Measurements from ENCODE around the gene ELL2.
A peak's percentile ranks its signal among the peaks of the same experiment; 100 is the strongest.

The ELL2 gene

DNA sequence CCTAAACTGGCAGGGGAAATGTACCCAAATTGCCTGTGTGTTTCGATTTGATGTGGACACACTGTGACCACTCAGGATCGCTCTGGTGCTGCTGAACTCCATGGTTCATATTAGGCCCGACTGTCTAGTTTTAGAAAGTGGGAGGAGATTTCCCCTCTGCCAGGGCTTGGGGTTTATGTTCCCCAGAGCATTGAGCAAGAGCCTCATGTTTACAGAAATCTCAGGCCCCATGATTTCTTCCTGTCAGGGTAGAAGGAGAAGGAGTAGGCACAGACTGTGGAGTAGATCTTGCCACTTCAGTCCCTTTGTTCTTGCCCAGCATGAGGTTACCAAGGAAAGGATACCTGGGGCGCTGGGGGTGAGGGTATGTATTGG, 98.3 kb downstream of the ELL2 start:
- DNase-seq (ENCODE audit: insufficient read length, low spot score) = no peak
- FAIRE-seq = no peak
- TF ChIP-seq TAF1 (IDR thresholded peaks at IDR 0.05; ENCODE audit: low read depth, low read length) (no peak), POLR2A (IDR thresholded peaks at IDR 0.05; ENCODE audit: low read depth, low read length) (no peak), POLR2AphosphoS5 (IDR thresholded peaks at IDR 0.05; ENCODE audit: low read depth, low read length) (no peak), SPI1 (IDR thresholded peaks at IDR 0.05; ENCODE audit: low read depth, low read length) (no peak), POU2F2 (IDR thresholded peaks at IDR 0.05; ENCODE audit: low read depth, low read length) (no peak), PAX5 (IDR thresholded peaks at IDR 0.05; ENCODE audit: insufficient read depth, low read length, severe bottlenecking) (no peak)

DNA sequence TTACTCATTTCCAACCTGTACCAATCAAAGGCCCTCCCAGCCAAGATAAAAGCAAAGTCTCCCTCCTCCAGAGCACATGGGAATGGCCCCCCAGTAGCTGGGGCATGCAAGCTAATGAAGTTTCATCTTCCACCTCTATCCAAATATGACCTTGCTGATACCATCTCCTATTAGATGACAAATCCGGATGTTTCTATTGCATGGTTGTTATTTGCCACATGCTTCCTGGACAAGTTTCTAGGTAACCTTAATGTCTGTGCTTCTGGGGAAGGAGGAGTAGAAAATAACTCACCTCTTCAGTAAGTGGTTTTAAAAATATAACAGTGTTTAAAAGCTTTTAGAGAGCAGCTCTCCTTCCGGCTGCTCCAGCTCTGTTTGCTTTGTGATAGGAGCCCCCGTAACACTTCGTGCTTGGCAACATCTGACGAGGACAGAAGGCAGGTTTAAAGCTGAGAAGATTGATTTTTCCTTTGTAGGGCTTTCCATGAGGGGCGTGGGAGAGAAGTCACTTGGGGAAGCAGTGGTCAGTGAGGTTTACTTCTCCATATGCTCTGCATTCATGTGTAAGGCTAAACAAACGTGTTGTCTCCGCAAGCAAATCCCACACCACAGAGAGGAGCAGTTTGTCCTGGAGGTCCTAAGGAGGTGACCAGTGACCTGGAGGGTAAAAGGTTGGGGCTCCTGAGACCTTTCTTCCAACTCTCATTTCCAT, 98.8 kb downstream of the ELL2 start:
- DNase-seq (ENCODE audit: insufficient read length, low spot score) (no peak), FAIRE-seq (no peak)
- TF ChIP-seq POU2F2 (IDR thresholded peaks at IDR 0.05; ENCODE audit: low read depth, low read length) (no peak), POLR2AphosphoS5 (IDR thresholded peaks at IDR 0.05; ENCODE audit: low read depth, low read length) (no peak), SPI1 (IDR thresholded peaks at IDR 0.05; ENCODE audit: low read depth, low read length) (no peak), TAF1 (IDR thresholded peaks at IDR 0.05; ENCODE audit: low read depth, low read length) (no peak), PAX5 (IDR thresholded peaks at IDR 0.05; ENCODE audit: insufficient read depth, low read length, severe bottlenecking) (no peak), POLR2A (IDR thresholded peaks at IDR 0.05; ENCODE audit: low read depth, low read length) (no peak)

DNA sequence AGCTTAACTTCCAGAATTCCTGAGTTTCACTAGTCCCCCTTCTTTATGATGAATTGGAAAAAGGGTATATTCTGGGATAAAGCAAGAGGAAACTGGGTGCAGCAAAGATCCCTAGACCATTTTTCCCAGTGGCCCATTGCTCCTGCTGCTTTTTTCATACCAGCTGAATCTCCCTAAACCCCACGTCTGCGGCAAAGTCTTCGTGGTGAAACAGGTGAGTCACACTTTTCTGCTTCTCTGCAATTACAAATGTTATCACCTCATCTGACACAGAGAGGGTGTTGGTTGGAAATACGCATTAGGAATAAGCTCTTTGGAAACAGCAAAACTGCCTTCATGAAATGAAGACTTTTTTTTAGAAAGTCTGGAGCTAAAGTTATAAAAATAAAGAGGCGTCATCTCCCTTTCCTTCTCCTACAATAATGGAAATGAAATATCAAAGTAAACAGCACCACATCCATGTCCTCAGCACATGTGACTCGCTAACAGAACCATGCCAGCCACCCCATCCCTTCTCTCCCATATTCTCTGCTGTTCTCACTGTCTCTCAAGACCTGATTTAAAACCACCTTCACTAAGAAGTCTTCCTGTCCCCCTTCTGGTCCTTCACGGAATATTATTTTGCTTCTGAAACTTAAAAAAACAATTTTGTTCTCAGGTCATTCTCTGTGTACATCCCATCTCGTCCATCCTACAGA, 99.6 kb downstream of the ELL2 start:
- FAIRE-seq (no peak), DNase-seq (ENCODE audit: insufficient read length, low spot score) (no peak)
- TF ChIP-seq POU2F2 (IDR thresholded peaks at IDR 0.05; ENCODE audit: low read depth, low read length) = no peak
- no peak for TF ChIP-seq POLR2A (IDR thresholded peaks at IDR 0.05; ENCODE audit: low read depth, low read length)
- TF ChIP-seq SPI1 (IDR thresholded peaks at IDR 0.05; ENCODE audit: low read depth, low read length) = no peak
- no peak for TF ChIP-seq TAF1 (IDR thresholded peaks at IDR 0.05; ENCODE audit: low read depth, low read length)
- TF ChIP-seq POLR2AphosphoS5 (IDR thresholded peaks at IDR 0.05; ENCODE audit: low read depth, low read length) = no peak
- TF ChIP-seq PAX5 (IDR thresholded peaks at IDR 0.05; ENCODE audit: insufficient read depth, low read length, severe bottlenecking) = no peak

DNA sequence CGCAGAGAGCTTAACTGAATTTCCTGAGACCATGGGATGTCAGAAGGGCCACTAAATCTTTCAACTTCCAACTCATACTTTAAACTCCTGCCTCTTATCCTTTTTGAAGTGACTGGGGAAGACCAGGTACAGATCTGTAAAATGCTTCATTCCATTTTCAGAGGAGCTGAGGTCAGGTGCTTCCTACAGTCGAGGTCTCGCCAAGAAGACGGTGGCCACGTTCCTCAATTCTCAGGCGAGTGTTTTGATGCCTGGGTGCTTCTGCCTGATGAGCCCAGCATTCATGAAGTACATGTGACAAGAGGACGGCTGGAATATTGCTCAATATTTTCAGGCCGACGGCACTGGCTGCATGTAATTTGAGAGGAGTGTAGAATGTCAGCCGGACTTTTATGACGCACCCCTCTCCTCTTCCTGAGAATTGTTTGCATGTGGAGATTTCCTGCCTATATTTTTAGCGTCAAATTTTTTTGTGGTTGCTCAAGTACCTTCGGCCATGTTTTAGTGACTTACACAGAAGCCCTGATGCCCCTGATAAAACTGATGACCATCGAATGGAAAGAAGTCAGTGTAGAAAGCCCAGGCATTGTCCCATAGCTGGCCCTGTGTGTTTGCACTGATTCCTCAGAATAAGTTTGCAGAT, 100.3 kb downstream of the ELL2 start:
- FAIRE-seq = peak; percentile 65

DNA sequence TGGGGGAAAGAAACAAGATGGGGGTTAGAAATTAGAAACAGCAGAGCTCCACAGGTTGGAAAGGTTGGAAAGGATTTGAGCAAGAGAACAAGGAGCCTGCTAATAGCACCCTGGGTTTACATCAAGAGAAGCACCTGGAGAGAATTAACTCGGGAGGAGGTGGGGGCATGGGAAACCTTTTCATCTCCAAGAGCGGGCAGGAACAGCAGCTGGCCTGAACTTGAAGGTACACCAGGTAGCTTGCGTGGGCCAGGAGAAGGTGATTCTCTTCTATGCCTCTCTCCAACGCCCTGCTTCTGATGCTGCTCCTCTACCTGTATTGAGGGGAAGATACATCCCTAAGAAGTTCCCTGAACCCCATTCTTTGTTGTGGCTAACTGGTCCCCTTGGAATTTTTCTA, 102.0 kb downstream of the ELL2 start:
- FAIRE-seq (no peak), DNase-seq (ENCODE audit: insufficient read length, low spot score) (no peak)

More for the DNA sequence above, 100.3 kb downstream of the ELL2 start:
- TF ChIP-seq POU2F2 (IDR thresholded peaks at IDR 0.05; ENCODE audit: low read depth, low read length) = no peak
- no peak for TF ChIP-seq POLR2AphosphoS5 (IDR thresholded peaks at IDR 0.05; ENCODE audit: low read depth, low read length)
- TF ChIP-seq SPI1 (IDR thresholded peaks at IDR 0.05; ENCODE audit: low read depth, low read length) = no peak
- no peak for TF ChIP-seq TAF1 (IDR thresholded peaks at IDR 0.05; ENCODE audit: low read depth, low read length)
- TF ChIP-seq POLR2A (IDR thresholded peaks at IDR 0.05; ENCODE audit: low read depth, low read length) = no peak
- no peak for DNase-seq (ENCODE audit: insufficient read length, low spot score)

DNA sequence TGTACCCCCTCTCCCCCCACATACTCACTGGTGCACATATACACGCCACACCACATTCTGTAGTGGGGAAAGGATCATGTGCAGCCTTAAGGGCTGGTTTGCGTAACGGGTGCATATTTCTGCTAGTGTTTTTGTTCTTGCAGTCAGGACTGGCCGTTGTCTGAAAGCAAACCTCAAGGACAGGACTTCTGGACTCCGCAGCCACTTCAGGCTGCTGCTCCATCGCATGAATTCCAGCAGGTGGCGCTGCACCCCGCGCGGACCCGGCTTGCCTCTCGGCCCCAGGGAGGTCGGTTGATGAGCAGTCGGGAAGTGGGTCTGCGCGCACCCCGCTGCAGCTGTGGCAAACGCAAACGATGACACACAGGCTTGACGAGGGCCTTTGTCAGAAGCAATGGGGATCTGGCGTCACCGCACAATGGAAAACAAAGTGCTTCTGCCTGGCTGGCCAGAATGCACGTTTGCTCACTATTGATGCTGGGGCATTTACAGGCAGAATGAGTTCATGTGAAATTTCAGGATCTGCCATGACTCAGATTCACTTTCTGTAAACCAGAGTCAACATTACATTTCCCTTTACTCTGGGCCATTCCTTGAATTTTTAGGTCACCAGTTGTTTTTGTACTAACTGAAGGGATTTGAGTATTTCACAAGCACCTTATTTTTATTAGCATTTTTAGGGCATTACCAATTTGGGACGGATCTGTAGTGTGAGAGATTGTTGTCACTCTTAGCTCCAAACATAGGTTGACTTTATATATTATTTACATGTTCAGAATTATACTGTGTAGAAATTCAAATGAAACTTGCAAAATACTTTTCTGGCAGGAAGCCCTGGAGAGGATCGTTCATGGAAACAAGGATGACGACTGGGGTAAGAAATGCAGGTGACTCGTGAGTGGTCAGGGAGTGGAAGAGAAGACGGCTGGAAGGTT, 102.7 kb downstream of the ELL2 start:
- DNase-seq (ENCODE audit: insufficient read length, low spot score) (peak; percentile 81), FAIRE-seq (peak; percentile 94)
- TF ChIP-seq POU2F2 (IDR thresholded peaks at IDR 0.05; ENCODE audit: low read depth, low read length) (peak; percentile 75), PAX5 (IDR thresholded peaks at IDR 0.05; ENCODE audit: insufficient read depth, low read length, severe bottlenecking) (no peak), POLR2A (IDR thresholded peaks at IDR 0.05; ENCODE audit: low read depth, low read length) (no peak), POLR2AphosphoS5 (IDR thresholded peaks at IDR 0.05; ENCODE audit: low read depth, low read length) (no peak), SPI1 (IDR thresholded peaks at IDR 0.05; ENCODE audit: low read depth, low read length) (peak; percentile 42)

More for the DNA sequence above, 102.0 kb downstream of the ELL2 start:
- TF ChIP-seq POU2F2 (IDR thresholded peaks at IDR 0.05; ENCODE audit: low read depth, low read length) (no peak), PAX5 (IDR thresholded peaks at IDR 0.05; ENCODE audit: insufficient read depth, low read length, severe bottlenecking) (no peak)

DNA sequence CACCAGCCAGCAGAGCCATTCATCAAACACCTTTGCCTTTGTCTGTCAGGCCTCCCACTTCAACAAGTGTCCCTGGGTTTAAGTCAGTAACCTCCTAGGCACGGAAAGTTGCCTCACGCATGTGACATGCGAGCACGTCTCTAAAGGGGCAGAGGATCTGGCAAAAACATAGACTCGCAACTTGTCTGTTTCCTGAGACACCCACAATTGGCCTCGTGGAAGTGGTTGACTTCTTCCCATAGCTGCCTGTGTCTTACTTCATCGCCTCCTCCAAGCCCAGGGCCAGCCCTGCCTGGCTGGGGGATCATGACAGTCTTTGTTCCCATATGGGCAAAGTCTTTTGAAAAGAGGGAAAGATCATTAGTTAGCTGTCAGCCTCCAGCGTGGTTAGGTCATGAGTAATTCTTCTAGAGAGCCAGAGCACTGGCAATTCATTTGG, 103.6 kb downstream of the ELL2 start:
- no peak for TF ChIP-seq SPI1 (IDR thresholded peaks at IDR 0.05; ENCODE audit: low read depth, low read length)
- no peak for TF ChIP-seq TAF1 (IDR thresholded peaks at IDR 0.05; ENCODE audit: low read depth, low read length)
- TF ChIP-seq POU2F2 (IDR thresholded peaks at IDR 0.05; ENCODE audit: low read depth, low read length) = no peak
- TF ChIP-seq PAX5 (IDR thresholded peaks at IDR 0.05; ENCODE audit: insufficient read depth, low read length, severe bottlenecking) = no peak
- no peak for TF ChIP-seq POLR2AphosphoS5 (IDR thresholded peaks at IDR 0.05; ENCODE audit: low read depth, low read length)
- no peak for TF ChIP-seq POLR2A (IDR thresholded peaks at IDR 0.05; ENCODE audit: low read depth, low read length)
- DNase-seq (ENCODE audit: insufficient read length, low spot score) (no peak), FAIRE-seq (peak; percentile 57)

DNA sequence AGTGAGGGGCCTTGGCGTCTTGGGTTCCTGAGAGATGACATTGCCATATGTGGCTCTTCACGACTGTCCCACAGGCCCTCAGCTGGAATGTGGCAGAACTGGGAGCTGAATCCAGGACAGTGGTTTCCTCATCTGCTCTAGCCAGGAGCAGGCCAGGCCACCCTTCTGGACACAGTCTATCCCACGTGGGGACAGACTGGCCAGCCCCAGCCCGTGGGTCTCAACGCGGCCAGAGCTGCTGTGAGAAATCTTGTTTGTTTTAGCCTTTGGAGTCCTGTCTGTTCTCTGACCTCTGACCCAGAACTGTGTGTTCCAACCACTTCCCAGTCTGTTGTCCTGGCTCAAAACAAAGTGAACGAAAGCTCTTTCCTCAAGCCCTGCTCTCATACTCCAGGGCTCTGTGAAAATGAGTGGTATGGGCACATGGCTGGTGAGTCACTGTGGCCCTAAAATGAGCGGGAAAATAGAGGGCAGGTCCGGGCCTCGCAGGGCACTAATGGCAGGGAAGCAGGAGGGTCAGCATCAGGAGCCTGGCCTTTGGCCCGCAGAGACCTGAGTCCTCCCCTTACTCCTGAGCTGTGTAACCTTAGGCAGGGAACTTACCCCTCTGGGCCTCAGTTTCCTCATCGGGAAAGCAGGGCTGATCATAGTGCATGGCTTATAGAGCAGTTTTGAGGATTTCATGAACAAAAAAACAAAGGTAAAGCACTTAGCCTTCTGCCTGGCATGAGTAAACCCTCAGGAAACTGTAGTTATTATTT, 104.3 kb downstream of the ELL2 start:
- FAIRE-seq (no peak), DNase-seq (ENCODE audit: insufficient read length, low spot score) (no peak)
- TF ChIP-seq PAX5 (IDR thresholded peaks at IDR 0.05; ENCODE audit: insufficient read depth, low read length, severe bottlenecking) (no peak), POLR2AphosphoS5 (IDR thresholded peaks at IDR 0.05; ENCODE audit: low read depth, low read length) (no peak), POLR2A (IDR thresholded peaks at IDR 0.05; ENCODE audit: low read depth, low read length) (no peak), TAF1 (IDR thresholded peaks at IDR 0.05; ENCODE audit: low read depth, low read length) (no peak), SPI1 (IDR thresholded peaks at IDR 0.05; ENCODE audit: low read depth, low read length) (no peak), POU2F2 (IDR thresholded peaks at IDR 0.05; ENCODE audit: low read depth, low read length) (no peak)
